Right lobe of liver (tissue), 6 donors: ENCODE results near the gene TIMM13. TPM values are rescaled to one million over a fixed set of nuclear protein-coding genes. Genes with fewer than 3 reads are reported as not detected.

Source experiments
- ATAC-seq, 4 donors: fragments of 200-7000 bp; cut with Tn5 transposase; one replicate each; pipeline ENCODE4 v1.9.1; 2020; ENCODE audit warnings: mild to moderate bottlenecking in 4 of 4, moderate library complexity in 4 of 4
- DNase-seq, 3 donors: peaks; one replicate each; pipeline ENCODE4 v3.0.0-alpha.2; 2020
- H3K27ac ChIP-seq, 3 donors: fragments of 200-600 bp; one replicate each; pipeline ENCODE4 v1.8.0; 2022
- H3K27me3 ChIP-seq, 2 donors: fragments of 200-600 bp; one replicate each; pipeline ENCODE4 v1.8.0; 2022
- H3K36me3 ChIP-seq, 4 donors: fragments of 200-600 bp; sonication (generic) in 1 of 4; one replicate each; pipeline versions ENCODE4 v1.5.1 to v1.8.0; 2017 to 2022; ENCODE audit warnings: control low read depth in 1 of 4
- H3K4me1 ChIP-seq, 4 donors: fragments of 200-600 bp; sonication (generic) in 1 of 4; one replicate each; pipeline versions ENCODE4 v1.5.1 to v1.8.0; 2017 to 2022; ENCODE audit warnings: control low read depth in 1 of 4
- H3K4me3 ChIP-seq, 3 donors: fragments of 200-600 bp; one replicate each; pipeline ENCODE4 v1.8.0; 2022
- H3K9me3 ChIP-seq, 4 donors: fragments of 200-600 bp; sonication (generic) in 1 of 4; one replicate each; pipeline versions ENCODE4 v1.5.1 to v1.8.0; 2017 to 2022; ENCODE audit warnings: control low read depth in 1 of 4
- CTCF ChIP-seq, 4 donors: fragments of 200-600 bp in 3 of 4; fragments of 450-650 bp in 1 of 4; IDR thresholded peaks; one replicate each; pipeline versions ENCODE4 v1.5.1 to v1.8.0; 2016 to 2022; ENCODE audit warnings: antibody characterized with exemption in 4 of 4, mild to moderate bottlenecking in 2 of 4
- POLR2A ChIP-seq: fragments of 450-650 bp; IDR thresholded peaks from one replicate; pipeline ENCODE4 v1.6.1; 2017; ENCODE audit warnings: antibody characterized with exemption, mild to moderate bottlenecking
- WGBS: methylation state at CpG from one replicate; pipeline ENCODE4 v1.1.6; 2018; ENCODE audit warnings: low coverage, low lambda C conversion rate; ENCODE audit not compliant: insufficient coverage; ENCODE audit errors: missing lambda C conversion rate; 5-methylcytosine and 5-hydroxymethylcytosine counted together
- intact Hi-C, 2 donors: fragments of 100-400 bp; cut with DNase I; formaldehyde crosslinking; loops; one replicate each; pipeline versions ENCODE4 v1.11.2 to v1.14.1; 2022
- total RNA-seq, 6 experiments: library from RNA; depleted of rRNA in 2 of 6; stranded (reverse); fragments of >200 nt in 2 of 6; fragmentation: NEBNext Ultra II Directional in 3 of 6; extraction: Animal tissue kit (Norgen Biotek cat#: 25700) in 3 of 6; gene quantifications; one replicate each; pipeline versions ENCODE4 v1.1.0 to v1.2.4, GENCODE V29; 2016 to 2023
- donor health status: DM: no; HTN: yes; CAD: no.
- donor health status: DM: no; HTN: no; CAD: no.
- donor health status: DM: no; HTN: no; CAD: no.
- donor health status: DM: no; HTN: yes; CAD: no.
- donor health status: DM: no; HTN: yes; CAD: no.

The TIMM13 gene
- total RNA-seq, 6 experiments from 2014 or later: 35.5 to 59.8 (median 51.1) TPM

GRCh38 chr19:2434721-2435265, 7.4 kb upstream of the TIMM13 start:
- intact Hi-C loops: no loop called here
- Histone ChIP-seq H3K27ac (no peak overlapping the region), H3K9me3 (no peaks in the 10 kb centered on the region), H3K27me3 (no peaks in the 10 kb centered on the region), H3K4me3 (no peak overlapping the region), H3K36me3 (peaks cover 0 to 20% (median 5%) of the 10 kb centered on the region in 4 donors), H3K4me1 (no peaks in the 10 kb centered on the region)
- no peak for ATAC-seq
- 76% methylated on average over 5 of the region's 42 CpGs for WGBS
- TF ChIP-seq POLR2A (no peak), CTCF (IDR thresholded peaks at IDR 0.05) (no peak)
- DNase-seq: no peak

GRCh38 chr19:2434267-2434666, 6.9 kb upstream of the TIMM13 start:
- peaks cover 0 to 20% (median 5%) of the 10 kb centered on the region in 4 donors for H3K36me3 ChIP-seq
- TF ChIP-seq POLR2A: no peak
- TF ChIP-seq CTCF (IDR thresholded peaks at IDR 0.05): no peak
- H3K4me3 ChIP-seq: no peak overlapping the region
- intact Hi-C loops: no loop called here
- H3K27ac ChIP-seq: no peak overlapping the region
- 92% methylated on average over 13 of the region's 22 CpGs for WGBS
- DNase-seq (no peak), ATAC-seq (no peak)
- H3K9me3 ChIP-seq: no peaks in the 10 kb centered on the region
- H3K27me3 ChIP-seq: no peaks in the 10 kb centered on the region
- H3K4me1 ChIP-seq: no peaks in the 10 kb centered on the region

GRCh38 chr19:2433854-2434253, 6.5 kb upstream of the TIMM13 start:
- 96% methylated on average over 12 of the region's 30 CpGs for WGBS
- TF ChIP-seq CTCF (IDR thresholded peaks at IDR 0.05): no peak
- TF ChIP-seq POLR2A: no peak

GRCh38 chr19:2432131-2432848, 4.9 kb upstream of the TIMM13 start:
- no peak overlapping the region for H3K4me3 ChIP-seq
- ATAC-seq: no peak
- intact Hi-C loops: no loop called here
- peaks cover 0 to 6% (median 0%) of the 10 kb centered on the region in 4 donors for H3K4me1 ChIP-seq
- H3K27me3 ChIP-seq: no peaks in the 10 kb centered on the region
- 96% methylated on average over 9 of the region's 25 CpGs for WGBS
- DNase-seq: no peak
- TF ChIP-seq POLR2A (no peak), CTCF (IDR thresholded peaks at IDR 0.05) (no peak)
- peaks cover 0 to 16% (median 1%) of the 10 kb centered on the region in 4 donors for H3K36me3 ChIP-seq
- H3K9me3 ChIP-seq: no peaks in the 10 kb centered on the region
- H3K27ac ChIP-seq: no peak overlapping the region

More at GRCh38 chr19:2433854-2434253, 6.5 kb upstream of the TIMM13 start:
- H3K27me3 ChIP-seq: no peaks in the 10 kb centered on the region
- DNase-seq: no peak
- H3K4me1 ChIP-seq: no peaks in the 10 kb centered on the region
- ATAC-seq: no peak
- intact Hi-C loops: no loop called here
- H3K27ac ChIP-seq: no peak overlapping the region
- no peak overlapping the region for H3K4me3 ChIP-seq
- H3K9me3 ChIP-seq: no peaks in the 10 kb centered on the region
- H3K36me3 ChIP-seq: peaks cover 0 to 20% (median 5%) of the 10 kb centered on the region in 4 donors
